OCI-LY7 (cell line): Measurements from ENCODE around the gene ZNF775.

Experiments
- CTCF ChIP-seq: fragments of 200-600 bp; sonication (generic); conservative IDR thresholded peaks from 2 replicates; pipeline ENCODE4 v1.5.1; 2014; ENCODE audit warnings: mild to moderate bottlenecking, antibody characterized with exemption, low read length, moderate library complexity, mixed read lengths
- EZH2phosphoT487 ChIP-seq: fragments of 200-600 bp; sonication (generic); IDR thresholded peaks from 2 replicates; pipeline ENCODE4 v1.6.1; 2018; ENCODE audit warnings: low read depth, borderline replicate concordance, mild to moderate bottlenecking, mixed run types, antibody characterized with exemption, low read length, moderate library complexity, mixed read lengths

- no peak for TF ChIP-seq CTCF
- no peak for TF ChIP-seq EZH2phosphoT487
These were observed 37.1 kb upstream of the ZNF775 start for GRCh38 chr7:150342121-150342408.
